Measurements from ENCODE around the gene LY6G6F. TPM values are rescaled to one million over a fixed set of nuclear protein-coding genes. Genes with fewer than 3 reads are reported as not detected.

Gene LY6G6F
- total RNA-seq, 4 donors from 2014 or later, result not detected

DNA sequence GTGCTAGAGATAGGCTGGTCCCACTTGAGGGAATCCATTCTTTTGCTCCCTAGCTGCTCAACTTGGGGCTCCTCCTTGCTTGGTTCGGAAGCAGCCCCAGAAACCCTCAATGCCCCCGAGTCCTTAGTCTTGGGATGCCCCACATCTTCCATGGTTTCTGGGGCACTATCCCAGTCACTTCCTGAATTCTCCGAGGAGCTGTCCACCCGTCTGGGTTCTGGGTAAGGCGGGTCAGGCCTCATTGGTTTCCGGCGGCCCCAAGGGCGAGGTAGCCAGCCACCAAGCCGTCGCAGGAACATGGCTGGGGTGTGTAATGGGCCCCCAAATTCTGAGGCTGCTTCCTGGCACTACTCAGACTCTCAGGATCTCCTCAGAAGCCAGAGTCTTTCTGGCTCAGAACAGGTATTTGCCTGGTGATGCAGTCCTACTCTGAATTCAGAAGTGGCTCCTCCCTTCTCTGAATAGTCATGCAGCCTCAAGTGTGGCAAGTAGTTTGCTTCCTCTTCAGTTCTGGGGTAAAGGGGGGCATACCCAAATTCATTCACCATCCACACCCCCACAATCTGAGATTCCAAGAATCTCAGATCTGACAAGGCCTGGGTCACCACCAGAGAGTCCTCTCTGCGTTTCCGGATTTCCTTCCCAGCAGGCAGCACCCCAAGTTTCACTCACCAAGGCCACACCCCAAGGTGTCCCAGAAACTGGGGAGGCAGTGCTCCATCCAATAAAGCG lies 46.9 kb upstream of the LY6G6F start:
- Histone ChIP-seq H3K27me3 (no peaks in the 10 kb centered on the region), H3K9me3 (no peaks in the 10 kb centered on the region), H3K4me3 (peak overlapping the region; percentile 68 to 91 (median 70)), H3K4me1 (peaks cover 60 to 83% (median 66%) of the 10 kb centered on the region in 4 donors), H3K36me3 (peaks cover 0 to 48% (median 38%) of the 10 kb centered on the region in 4 donors), H3K27ac (replicated peaks in 1 of 4) (peak overlapping the region; percentile 84 to 99 (median 89))
- DNase-seq (ENCODE audit: extremely low spot score), result no peak
- WGBS, result 45% methylated on average over 4 of the region's 13 CpGs
- intact Hi-C loops (cut with DNase I), result no loop called here
- no peak for TF ChIP-seq POLR2A (IDR thresholded peaks at IDR 0.05; ENCODE audit: low read depth)
- TF ChIP-seq POLR2AphosphoS5 (IDR thresholded peaks at IDR 0.05), result no peak
- no peak for TF ChIP-seq CTCF (IDR thresholded peaks at IDR 0.05)
- TF ChIP-seq EP300 (IDR thresholded peaks at IDR 0.05), result no peak

- H3K36me3 ChIP-seq, result peaks cover 0 to 45% (median 36%) of the 10 kb centered on the region in 4 donors
- H3K9me3 ChIP-seq, result no peaks in the 10 kb centered on the region
- peak within 1 kb of the TSS; percentile 84 to 99 (median 89) for H3K27ac ChIP-seq (replicated peaks in 1 of 4)
- H3K4me3 ChIP-seq, result peak within 1 kb of the TSS; percentile 68 to 91 (median 70)
- H3K27me3 ChIP-seq, result no peaks in the 10 kb centered on the region
- DNase-seq (ENCODE audit: extremely low spot score), result peak; percentile 95
- TF ChIP-seq POLR2AphosphoS5 (IDR thresholded peaks at IDR 0.05) (peak; percentile 88 to 96), POLR2A (IDR thresholded peaks at IDR 0.05; ENCODE audit: low read depth) (peak; percentile 89), EP300 (IDR thresholded peaks at IDR 0.05) (no peak)
- intact Hi-C loops (cut with DNase I), result no loop called here
- WGBS, result 0% methylated on average over 28 of the region's 52 CpGs
- H3K4me1 ChIP-seq, result peaks cover 57 to 82% (median 66%) of the 10 kb centered on the region in 4 donors
Observed at GRCh38 chr6:31660381-31661261, 46.0 kb upstream of the LY6G6F start, which contains the start of gene C6orf47. Gene C6orf47, minus strand, starts transcription at chr6:31660778. Its CDS starts 831 bp downstream, at chr6:31659947.

- TF ChIP-seq CTCF (IDR thresholded peaks at IDR 0.05), result no peak
- TF ChIP-seq EP300 (IDR thresholded peaks at IDR 0.05), result no peak
- TF ChIP-seq POLR2AphosphoS5 (IDR thresholded peaks at IDR 0.05), result no peak
- no peak for TF ChIP-seq POLR2A (IDR thresholded peaks at IDR 0.05; ENCODE audit: low read depth)
- H3K9me3 ChIP-seq, result no peaks in the 10 kb centered on the region
- peaks cover 58 to 76% (median 67%) of the 10 kb centered on the region in 4 donors for H3K4me1 ChIP-seq
- WGBS, result 84% methylated on average over 12 of the region's 12 CpGs
- no peaks in the 10 kb centered on the region for H3K27me3 ChIP-seq
- peaks cover 0 to 36% (median 31%) of the 10 kb centered on the region in 4 donors for H3K36me3 ChIP-seq
- peak overlapping the region; percentile 68 to 91 (median 70) for H3K4me3 ChIP-seq
- intact Hi-C loops (cut with DNase I), result no loop called here
- H3K27ac ChIP-seq (replicated peaks in 1 of 4), result peak overlapping the region; percentile 84 to 99 (median 89)
- no peak for DNase-seq (ENCODE audit: extremely low spot score)
Observed at GRCh38 chr6:31661262-31662123, 45.2 kb upstream of the LY6G6F start.

GRCh38 chr6:31662124-31662723 lies 44.4 kb upstream of the LY6G6F start:
- intact Hi-C loops (cut with DNase I), result no loop called here
- Histone ChIP-seq H3K9me3 (no peaks in the 10 kb centered on the region), H3K4me3 (no peak overlapping the region), H3K27ac (replicated peaks in 1 of 4) (peak overlapping the region in 3 of 4 donors; percentile 1 to 99 (median 50)), H3K27me3 (no peaks in the 10 kb centered on the region), H3K36me3 (peaks cover 0 to 33% (median 30%) of the 10 kb centered on the region in 4 donors), H3K4me1 (peaks cover 65 to 79% (median 74%) of the 10 kb centered on the region in 4 donors)
- TF ChIP-seq POLR2A (IDR thresholded peaks at IDR 0.05; ENCODE audit: low read depth), result no peak
- no peak for TF ChIP-seq CTCF (IDR thresholded peaks at IDR 0.05)
- TF ChIP-seq EP300 (IDR thresholded peaks at IDR 0.05), result no peak
- TF ChIP-seq POLR2AphosphoS5 (IDR thresholded peaks at IDR 0.05), result no peak
- DNase-seq (ENCODE audit: extremely low spot score), result no peak
- whole genome bisulfite sequencing, result 86% methylated on average over 12 of the region's 12 CpGs

All from esophagus muscularis mucosa (tissue), 4 donors.